WTC11 (cell line): ENCODE results near the gene LPIN3. TPM values are rescaled to one million over a fixed set of nuclear protein-coding genes. Genes with fewer than 3 reads are reported as not detected.

Experiments used
- ATAC-seq: fragments of 200-7000 bp; cut with Tn5 transposase; 2 replicates; pipeline ENCODE4 v1.10.0; 2021; ENCODE audit warnings: mild to moderate bottlenecking, moderate library complexity
- CTCF ChIA-PET: fragments of 300-600 bp; sonication (Branson Sonifier 250); formaldehyde crosslinking; loops from one replicate; lab custom pipeline; 2021; ENCODE audit warnings: antibody characterized with exemption; lab: Charles Lee
- POLR2A ChIA-PET: fragments of 350-600 bp; sonication (Branson Sonifier 250); formaldehyde crosslinking; loops from one replicate; lab custom pipeline; 2021; ENCODE audit warnings: antibody characterized with exemption; lab: Charles Lee
- DNase-seq: peaks from one replicate; pipeline ENCODE4 v3.0.0; 2021; ENCODE audit warnings: low spot score
- H3K27ac Mint-ChIP-seq: 2 replicates; pipeline ENCODE4 v1.8.0; 2021; ENCODE audit warnings: mixed read lengths
- H3K27me3 Mint-ChIP-seq: 2 replicates; pipeline ENCODE4 v1.8.0; 2021; ENCODE audit warnings: low read depth, mild to moderate bottlenecking, moderate library complexity, mixed read lengths
- H3K36me3 Mint-ChIP-seq: 2 replicates; pipeline ENCODE4 v1.8.0; 2021; ENCODE audit warnings: mixed read lengths
- H3K4me1 Mint-ChIP-seq: 2 replicates; pipeline ENCODE4 v1.8.0; 2022; ENCODE audit warnings: mixed read lengths
- H3K4me3 Mint-ChIP-seq: 2 replicates; pipeline ENCODE4 v1.8.0; 2021; ENCODE audit warnings: mild to moderate bottlenecking, moderate library complexity, mixed read lengths
- H3K9me3 Mint-ChIP-seq: 2 replicates; pipeline ENCODE4 v1.8.0; 2021; ENCODE audit warnings: mixed read lengths
- AFF4 ChIP-seq: sonication (generic); formaldehyde crosslinking; IDR thresholded peaks from 2 replicates; pipeline ENCODE4 v1.8.1; 2023; ENCODE audit warnings: mild to moderate bottlenecking, missing genetic modification reagents, borderline replicate concordance
- ATF2 ChIP-seq: sonication (generic); formaldehyde crosslinking; IDR thresholded peaks from 2 replicates; pipeline ENCODE4 v1.8.1; 2022; ENCODE audit warnings: low read depth, missing genetic modification reagents, borderline replicate concordance
- E2F4 ChIP-seq: sonication (generic); formaldehyde crosslinking; IDR thresholded peaks from 2 replicates; pipeline ENCODE4 v1.8.1; 2022; ENCODE audit warnings: low read depth, mild to moderate bottlenecking, moderate library complexity, missing genetic modification reagents, borderline replicate concordance
- PREB ChIP-seq: sonication (generic); formaldehyde crosslinking; IDR thresholded peaks from 2 replicates; pipeline ENCODE4 v1.8.1; 2022; ENCODE audit warnings: mild to moderate bottlenecking, missing genetic modification reagents, moderate library complexity, borderline replicate concordance
- ZBTB21 ChIP-seq: sonication (generic); formaldehyde crosslinking; IDR thresholded peaks from 2 replicates; pipeline ENCODE4 v1.8.1; 2023; ENCODE audit warnings: mild to moderate bottlenecking, missing genetic modification reagents, borderline replicate concordance
- total RNA-seq: library from RNA; stranded (reverse); gene quantifications from 3 replicates; pipeline ENCODE4 v1.2.3, GENCODE V29; 2021
- TF ChIP-seq, protein P1 (sequence below): sonication (generic); formaldehyde crosslinking; conservative IDR thresholded peaks from 2 replicates; pipeline ENCODE4 v1.8.1; 2022; ENCODE audit warnings: mild to moderate bottlenecking, missing genetic modification reagents
- TF ChIP-seq, protein P2 (sequence below): sonication (generic); formaldehyde crosslinking; IDR thresholded peaks from 2 replicates; pipeline ENCODE4 v1.8.1; 2023; ENCODE audit warnings: mild to moderate bottlenecking, missing genetic modification reagents, moderate library complexity

Gene LPIN3
- total RNA-seq, 1 experiment from 2014 or later: 7.9 TPM

- no peak for TF ChIP-seq PREB (CRISPR knock-in tag)
- no peak for TF ChIP-seq ATF2
- TF ChIP-seq, all 79 proteins: peak for 0
These were observed 32.7 kb downstream of the LPIN3 start (continued) for GRCh38 chr20:41373251-41373783.

DNA sequence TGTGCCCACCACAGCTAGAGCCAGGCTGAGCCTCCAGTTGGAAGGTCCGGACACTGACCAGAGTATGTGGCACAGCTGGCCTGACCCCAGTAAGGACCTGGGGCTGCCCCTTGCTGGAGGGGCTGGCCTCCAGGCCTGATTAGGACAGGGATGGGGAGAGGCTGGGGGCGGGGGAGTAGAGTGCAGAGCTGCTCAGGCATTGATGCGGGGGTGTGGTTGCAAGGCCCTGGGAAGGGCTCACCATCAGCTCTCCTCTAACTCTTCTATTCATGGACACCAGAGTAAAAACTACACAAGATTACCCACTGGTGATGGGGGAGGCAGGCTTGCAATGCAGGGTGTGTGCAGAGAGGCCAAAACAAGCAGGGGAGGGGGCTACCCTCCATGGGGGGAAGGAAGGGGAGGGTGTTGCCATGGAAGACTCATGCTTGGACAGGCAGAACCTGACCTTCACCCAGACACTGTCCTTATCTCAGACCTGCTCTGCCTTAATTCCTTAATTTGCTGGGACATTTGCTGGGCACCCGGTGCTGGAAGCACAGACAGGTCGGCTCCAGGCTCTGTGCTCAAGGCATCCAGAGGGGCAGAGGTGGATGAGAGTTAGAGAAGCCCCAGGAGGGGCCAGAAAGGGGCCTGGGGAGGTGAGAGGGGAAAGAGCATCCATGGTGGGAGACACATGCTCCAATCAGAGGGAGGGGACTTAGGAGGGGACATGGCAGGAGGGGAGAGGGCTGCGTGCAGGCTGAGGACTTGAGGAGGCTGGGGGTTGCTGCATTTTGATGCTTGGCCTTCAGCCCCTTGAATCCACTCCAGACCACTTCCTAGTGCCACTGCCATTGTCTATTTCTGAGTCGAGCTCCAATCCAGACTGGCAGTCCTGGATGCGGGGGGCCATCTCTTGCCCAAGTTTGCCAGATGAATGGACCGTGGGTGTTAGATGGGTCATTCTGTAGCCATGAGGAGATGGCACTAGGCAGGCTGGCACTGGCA, 33.6 kb downstream of the LPIN3 start:
- H3K9me3 Mint-ChIP-seq: peaks cover 23% of the 10 kb centered on the region
- DNase-seq: no peak
- POLR2A ChIA-PET: no interaction called here
- peaks cover 10% of the 10 kb centered on the region for H3K36me3 Mint-ChIP-seq
- peaks cover 18% of the 10 kb centered on the region for H3K27me3 Mint-ChIP-seq
- TF ChIP-seq, protein P1, sequence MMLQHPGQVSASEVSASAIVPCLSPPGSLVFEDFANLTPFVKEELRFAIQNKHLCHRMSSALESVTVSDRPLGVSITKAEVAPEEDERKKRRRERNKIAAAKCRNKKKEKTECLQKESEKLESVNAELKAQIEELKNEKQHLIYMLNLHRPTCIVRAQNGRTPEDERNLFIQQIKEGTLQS (CRISPR knock-in tag): no peak
- TF ChIP-seq AFF4 (CRISPR knock-in tag): no peak
- no peak for TF ChIP-seq E2F4 (CRISPR knock-in tag)
- TF ChIP-seq, all 79 proteins: peak for 0
- CTCF ChIA-PET: no interaction called here
- ATAC-seq: no peak
- no peak overlapping the region for H3K4me3 Mint-ChIP-seq
- H3K4me1 Mint-ChIP-seq: peaks cover 9% of the 10 kb centered on the region; the same call in 1 of the 2 replicates
- no peak overlapping the region for H3K27ac Mint-ChIP-seq

DNA sequence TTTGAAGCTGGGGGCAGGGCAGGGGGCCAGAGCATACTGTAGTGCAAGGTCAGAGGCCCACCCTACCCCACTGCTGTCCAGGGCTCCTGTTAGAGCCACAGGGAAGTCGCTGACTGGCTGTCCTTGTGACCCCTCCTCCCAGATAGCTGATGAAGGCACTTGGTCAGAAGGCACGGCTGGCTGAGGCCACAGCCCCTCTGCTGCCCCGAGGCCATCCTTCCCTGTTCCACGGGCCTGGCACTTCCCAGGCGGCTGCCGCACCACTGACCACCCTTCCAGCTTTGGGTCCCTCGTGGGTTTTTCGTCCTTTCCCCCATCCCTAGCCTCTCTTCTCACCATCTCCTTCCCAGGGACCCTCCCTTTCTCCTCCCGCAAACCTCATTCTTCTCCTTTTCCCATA, 35.2 kb downstream of the LPIN3 start:
- peaks cover 10% of the 10 kb centered on the region for H3K36me3 Mint-ChIP-seq
- H3K4me1 Mint-ChIP-seq: peaks cover 9% of the 10 kb centered on the region; the same call in 1 of the 2 replicates
- peaks cover 8% of the 10 kb centered on the region for H3K27me3 Mint-ChIP-seq
- ChIA-PET POLR2A (no interaction called here), CTCF (interaction anchor here (0.7 kb wide), 2 partner anchors 35 to 203 kb away, joined by 3 to 4 read pairs; partner anchors contain the start of gene LPIN3)
- H3K4me3 Mint-ChIP-seq: no peak overlapping the region
- no peak for ATAC-seq
- DNase-seq: no peak
- peaks cover 22% of the 10 kb centered on the region for H3K9me3 Mint-ChIP-seq
- H3K27ac Mint-ChIP-seq: no peak overlapping the region
- no peak for TF ChIP-seq ZBTB21 (CRISPR knock-in tag)
- TF ChIP-seq, protein P2, sequence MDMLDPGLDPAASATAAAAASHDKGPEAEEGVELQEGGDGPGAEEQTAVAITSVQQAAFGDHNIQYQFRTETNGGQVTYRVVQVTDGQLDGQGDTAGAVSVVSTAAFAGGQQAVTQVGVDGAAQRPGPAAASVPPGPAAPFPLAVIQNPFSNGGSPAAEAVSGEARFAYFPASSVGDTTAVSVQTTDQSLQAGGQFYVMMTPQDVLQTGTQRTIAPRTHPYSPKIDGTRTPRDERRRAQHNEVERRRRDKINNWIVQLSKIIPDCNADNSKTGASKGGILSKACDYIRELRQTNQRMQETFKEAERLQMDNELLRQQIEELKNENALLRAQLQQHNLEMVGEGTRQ: no peak
